Keratinocyte (primary cell): ENCODE data around the gene CCDC18. TPM values are rescaled to one million over a fixed set of nuclear protein-coding genes. Genes with fewer than 3 reads are reported as not detected.

ENCODE experiments used
- DNase-seq: peaks from one replicate; pipeline ENCODE4 v3.0.0-alpha.2; 2011; ENCODE audit warnings: low read depth, missing footprints, low spot score
- FAIRE-seq: peaks from 2 replicates; lab custom pipeline; 2011; peaks lifted over from hg19 to GRCh38; lab: Jason Lieb, UNC
- H2AFZ ChIP-seq: 2 replicates; pipeline ENCODE4 v1.6.0; 2012; ENCODE audit warnings: low read length, control low read depth, inconsistent platforms; ENCODE audit not compliant: control insufficient read depth
- H3K27ac ChIP-seq: 2 replicates; pipeline ENCODE4 v1.5.1; 2011; ENCODE audit warnings: low read length; ENCODE audit not compliant: control insufficient read depth, insufficient read depth
- H3K27me3 ChIP-seq: 3 replicates; pipeline ENCODE4 v1.6.0; 2011; ENCODE audit warnings: low read length; ENCODE audit not compliant: control insufficient read depth, insufficient read depth; ENCODE audit errors: extremely low read depth
- H3K36me3 ChIP-seq, 2 experiments: 2 replicates in 1 of 2; 3 replicates in 1 of 2; pipeline ENCODE4 v1.5.1; 2011; ENCODE audit warnings: low read length in 2 of 2, mild to moderate bottlenecking in 1 of 2; ENCODE audit not compliant: control insufficient read depth in 2 of 2, insufficient read depth in 2 of 2; ENCODE audit errors: extremely low read depth in 1 of 2
- H3K4me1 ChIP-seq: 3 replicates; pipeline ENCODE4 v1.5.1; 2011; ENCODE audit warnings: low read length; ENCODE audit not compliant: control insufficient read depth, insufficient read depth; ENCODE audit errors: extremely low read depth
- H3K4me2 ChIP-seq: 3 replicates; pipeline ENCODE4 v1.6.0; 2011; ENCODE audit warnings: low read depth, low read length; ENCODE audit not compliant: control insufficient read depth, insufficient read depth; ENCODE audit errors: extremely low read depth
- H3K4me3 ChIP-seq, 3 experiments: fragments of 200-600 bp in 1 of 3; sonication (generic) in 1 of 3; 2 replicates in 2 of 3; 3 replicates in 1 of 3; pipeline ENCODE4 v1.5.1; 2011 to 2016; ENCODE audit warnings: low read length in 3 of 3, mild to moderate bottlenecking in 3 of 3, control low read depth in 2 of 3, inconsistent platforms in 1 of 3, low read depth in 1 of 3, mixed read lengths in 1 of 3, mixed run types in 1 of 3, moderate library complexity in 1 of 3; ENCODE audit not compliant: control insufficient read depth in 2 of 3, insufficient read depth in 2 of 3; ENCODE audit errors: extremely low read depth in 1 of 3
- H3K79me2 ChIP-seq: 2 replicates; pipeline ENCODE4 v1.6.0; 2012; ENCODE audit warnings: low read length; ENCODE audit not compliant: control insufficient read depth, insufficient read depth
- H3K9ac ChIP-seq: 3 replicates; pipeline ENCODE4 v1.6.0; 2011; ENCODE audit warnings: low read length; ENCODE audit not compliant: control insufficient read depth, insufficient read depth; ENCODE audit errors: extremely low read depth
- H3K9me1 ChIP-seq: 3 replicates; pipeline ENCODE4 v1.6.0; 2011; ENCODE audit warnings: low read length; ENCODE audit not compliant: control insufficient read depth, insufficient read depth; ENCODE audit errors: extremely low read depth
- H3K9me3 ChIP-seq: 2 replicates; pipeline ENCODE4 v1.5.1; 2012; ENCODE audit warnings: low read depth, low read length; ENCODE audit not compliant: control insufficient read depth
- H4K20me1 ChIP-seq: 3 replicates; pipeline ENCODE4 v1.6.0; 2011; ENCODE audit warnings: low read length; ENCODE audit not compliant: control insufficient read depth, insufficient read depth; ENCODE audit errors: extremely low read depth
- CTCF ChIP-seq, 3 experiments: IDR thresholded peaks in 1 of 3; conservative IDR thresholded peaks in 1 of 3; optimal IDR thresholded peaks in 1 of 3; 2 replicates in 2 of 3; 3 replicates in 1 of 3; pipeline versions ENCODE3 to v1.5.1; 2011; ENCODE audit warnings: low read length in 3 of 3, mild to moderate bottlenecking in 3 of 3, moderate library complexity in 2 of 3, control low read depth in 1 of 3, inconsistent platforms in 1 of 3; ENCODE audit not compliant: insufficient read depth in 2 of 3; ENCODE audit errors: extremely low read depth in 1 of 3
- EZH2 ChIP-seq: IDR thresholded peaks from one replicate; pipeline ENCODE4 v1.6.1; 2012; ENCODE audit warnings: inconsistent platforms, mild to moderate bottlenecking, low read length, moderate library complexity
- dilution Hi-C: fragments of 300-500 bp; cut with MboI; formaldehyde crosslinking; loops from one replicate; pipeline ENCODE4 v1.7.0; 2020; ENCODE audit warnings: low sequenced_read_pairs; ENCODE audit not compliant: extremely low pct_ligation_motif_present
- polyA plus RNA-seq, 5 experiments: library from polyadenylated mRNA; depleted of rRNA in 3 of 5; stranded (reverse) in 3 of 5; stranded (forward) in 1 of 5; unstranded in 1 of 5; fragments of >200 nt; gene quantifications; 1 replicate in 1 of 5; 2 replicates in 3 of 5; 3 replicates in 1 of 5; pipeline versions ENCODE4 v1.2.1 to v1.2.3, GENCODE V29; 2011 to 2012; ENCODE audit warnings: missing spikeins in 2 of 5, low read depth in 1 of 5, low replicate concordance in 1 of 5

CCDC18 gene
- polyA plus RNA-seq, 1 donor (not counting 4 experiments of a cell fraction or from before 2014, with no cell fraction given), result 6.0 TPM

GRCh38 chr1:93296555-93297154 lies 116.1 kb downstream of the CCDC18 start:
- Histone ChIP-seq H3K9ac (no peak overlapping the region), H3K9me1 (no peaks in the 10 kb centered on the region), H3K27me3 (no peaks in the 10 kb centered on the region), H3K4me2 (no peak overlapping the region), H4K20me1 (no peaks in the 10 kb centered on the region), H3K4me3 (no peak overlapping the region), H3K27ac (no peak overlapping the region), H3K9me3 (no peaks in the 10 kb centered on the region), H3K4me1 (no peaks in the 10 kb centered on the region), H3K36me3 (no peaks in the 10 kb centered on the region), H3K79me2 (no peaks in the 10 kb centered on the region), H2AFZ (no peak overlapping the region)
- TF ChIP-seq EZH2 (no peak), CTCF (optimal IDR thresholded peaks at IDR 0.05 in 1 of 3, IDR thresholded peaks at IDR 0.05 in 1 of 3, conservative IDR thresholded peaks at IDR 0.05 in 1 of 3; ENCODE audit: extremely low read depth in 1 of 3, insufficient read depth in 2 of 3, low read length in 3 of 3) (no peak)
- FAIRE-seq (no peak), DNase-seq (no peak)
- dilution Hi-C loops, result no loop called here

- FAIRE-seq, result no peak
These were observed 120.6 kb downstream of the CCDC18 start for GRCh38 chr1:93301131-93301530.

More at GRCh38 chr1:93301131-93301530, 120.6 kb downstream of the CCDC18 start:
- Histone ChIP-seq H3K79me2 (no peaks in the 10 kb centered on the region), H4K20me1 (no peaks in the 10 kb centered on the region), H3K4me1 (no peaks in the 10 kb centered on the region), H3K4me2 (no peak overlapping the region), H3K36me3 (no peaks in the 10 kb centered on the region), H3K9ac (no peak overlapping the region), H3K9me1 (no peaks in the 10 kb centered on the region), H3K27me3 (no peaks in the 10 kb centered on the region), H3K27ac (no peak overlapping the region), H3K4me3 (no peak overlapping the region), H2AFZ (no peak overlapping the region), H3K9me3 (no peaks in the 10 kb centered on the region)
- TF ChIP-seq CTCF (optimal IDR thresholded peaks at IDR 0.05 in 1 of 3, IDR thresholded peaks at IDR 0.05 in 1 of 3, conservative IDR thresholded peaks at IDR 0.05 in 1 of 3; ENCODE audit: extremely low read depth in 1 of 3, insufficient read depth in 2 of 3, low read length in 3 of 3), result no peak
- TF ChIP-seq EZH2, result no peak
- dilution Hi-C loops, result no loop called here
- DNase-seq, result no peak
